ENCODE results near the gene LRP1B.

- TF ChIP-seq YY1 (IDR thresholded peaks at IDR 0.05; ENCODE audit: insufficient read depth, insufficient read length) (no peak), SUZ12 (IDR thresholded peaks at IDR 0.05; ENCODE audit: extremely low read depth, insufficient read depth, insufficient read length) (no peak)
Measured at GRCh38 chr2:140589273-140589672, 1541.5 kb downstream of the LRP1B start.

Measured in NT2/D1 (cell line).